OCI-LY3 (cell line): ENCODE data around the gene MCF2.

ENCODE experiments used
- CTCF ChIP-seq: fragments of 200-600, 300-600 bp; sonication (generic); IDR thresholded peaks from 2 replicates; pipeline ENCODE4 v1.5.1; 2014; ENCODE audit warnings: antibody characterized with exemption, low read length, low read depth
- EZH2phosphoT487 ChIP-seq: fragments of 200-600 bp; shearing (Covaris generic); IDR thresholded peaks from 2 replicates; pipeline ENCODE4 v1.6.1; 2018; ENCODE audit warnings: antibody characterized with exemption, mixed run types, low read depth

DNA sequence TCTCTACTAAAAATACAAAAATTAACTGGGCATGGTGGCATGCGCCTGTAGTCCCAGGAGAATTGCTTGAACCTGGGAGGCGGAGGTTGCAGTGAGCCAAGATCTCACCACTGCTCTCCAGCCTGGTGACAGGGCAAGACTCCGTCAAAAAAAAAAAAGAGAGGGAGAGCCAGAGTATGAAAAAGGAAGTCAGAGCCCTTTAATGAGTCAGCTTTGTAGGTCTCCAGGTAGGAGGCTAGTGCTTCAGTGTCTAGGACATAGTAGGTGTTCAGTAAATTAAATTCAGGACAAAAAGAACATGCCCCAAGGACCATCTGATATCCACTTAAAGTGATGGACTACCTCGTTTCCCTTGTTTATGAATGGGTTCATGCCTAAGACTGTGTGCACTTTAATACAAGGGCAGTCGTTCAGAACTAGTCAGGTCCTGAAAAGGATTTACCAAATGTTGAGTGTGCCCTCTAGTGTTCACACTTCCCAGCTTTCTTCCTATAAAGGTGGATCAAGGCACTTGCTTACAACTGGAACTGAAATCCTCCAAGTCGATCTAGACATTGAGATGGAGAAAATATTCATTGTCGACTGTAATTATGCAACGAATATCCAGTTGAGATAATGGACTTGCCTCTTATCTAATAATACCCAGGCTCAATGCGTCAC lies 148.5 kb downstream of the MCF2 start:
- peak; percentile 71 for TF ChIP-seq CTCF
- TF ChIP-seq EZH2phosphoT487, result no peak
